SU-DHL-6 (cell line): Measurements from ENCODE around the gene TMCC2.

Source experiments
- H2AFZ ChIP-seq: fragments of 200-600 bp; sonication (generic); 2 replicates; pipeline ENCODE4 v1.6.1; 2014; ENCODE audit warnings: low read depth, mild to moderate bottlenecking, moderate library complexity, mixed read lengths, antibody characterized with exemption, low read length; ENCODE audit not compliant: severe bottlenecking
- H3F3A ChIP-seq: fragments of 200-600 bp; shearing (Covaris generic); 2 replicates; pipeline ENCODE4 v1.6.0; 2016; ENCODE audit warnings: antibody characterized with exemption, mild to moderate bottlenecking; ENCODE audit not compliant: insufficient read depth
- H3K27ac ChIP-seq: fragments of 200-600 bp; sonication (generic); 2 replicates; pipeline ENCODE4 v1.5.1; 2016; ENCODE audit warnings: low read depth, mild to moderate bottlenecking, low read length, moderate library complexity, mixed read lengths
- H3K27me3 ChIP-seq: fragments of 200-600 bp; sonication (generic), shearing (Covaris generic); 2 replicates; pipeline ENCODE4 v1.6.0; 2014; ENCODE audit warnings: mild to moderate bottlenecking, low read length
- H3K36me3 ChIP-seq: fragments of 200-600 bp; sonication (generic); 2 replicates; pipeline ENCODE4 v1.6.1; 2014; ENCODE audit warnings: mild to moderate bottlenecking, low read length, mixed read lengths
- H3K4me2 ChIP-seq: fragments of 300-600, 200-600 bp; shearing (Covaris generic), sonication (generic); 2 replicates; pipeline ENCODE4 v1.6.0; 2014; ENCODE audit warnings: low read length, low read depth, mild to moderate bottlenecking; ENCODE audit not compliant: poor library complexity, severe bottlenecking
- H3K4me3 ChIP-seq: fragments of 200-600 bp; sonication (generic); 2 replicates; pipeline ENCODE4 v1.5.1; 2014; ENCODE audit warnings: antibody characterized with exemption, low read length, mild to moderate bottlenecking, mixed read lengths; ENCODE audit not compliant: insufficient read depth, poor library complexity, severe bottlenecking
- H3K79me2 ChIP-seq: fragments of 200-600 bp; sonication (generic); 2 replicates; pipeline ENCODE4 v1.6.1; 2014; ENCODE audit warnings: mild to moderate bottlenecking, low read length, moderate library complexity; ENCODE audit not compliant: insufficient read depth
- H3K9ac ChIP-seq: fragments of 200-600 bp; sonication (generic); 2 replicates; pipeline ENCODE4 v1.7.0; 2014; ENCODE audit warnings: mild to moderate bottlenecking, low read length
- H3K9me2 ChIP-seq: fragments of 200-600 bp; sonication (generic); replicated peaks from 2 replicates; pipeline ENCODE4 v1.6.1; 2014; ENCODE audit warnings: low read length; ENCODE audit not compliant: insufficient read depth
- H3K9me3 ChIP-seq: fragments of 200-600 bp; sonication (generic); 2 replicates; pipeline ENCODE4 v1.6.1; 2014; ENCODE audit warnings: low read length, mixed read lengths; ENCODE audit not compliant: insufficient read depth
- H4K20me1 ChIP-seq: fragments of 200-600 bp; sonication (generic); 2 replicates; pipeline ENCODE4 v1.6.1; 2014; ENCODE audit warnings: low read depth, mild to moderate bottlenecking, antibody characterized with exemption, low read length, moderate library complexity, mixed read lengths
- CTCF ChIP-seq: fragments of 200-600 bp; sonication (generic); IDR thresholded peaks from one replicate; pipeline ENCODE4 v1.5.1; 2017; ENCODE audit warnings: antibody characterized with exemption, mild to moderate bottlenecking, low read length, moderate library complexity; ENCODE audit not compliant: insufficient read depth, poor library complexity, severe bottlenecking
- EZH2phosphoT487 ChIP-seq: fragments of 200-600 bp; sonication (generic), shearing (Covaris generic); conservative IDR thresholded peaks from 2 replicates; pipeline ENCODE4 v1.6.1; 2018; ENCODE audit warnings: mild to moderate bottlenecking, antibody characterized with exemption, low read length, moderate library complexity, mixed read lengths

Gene TMCC2

GRCh38 chr1:205259998-205260397, 32.3 kb downstream of the TMCC2 start:
- Histone ChIP-seq H3K9ac (no peak overlapping the region), H3K27me3 (no peaks in the 10 kb centered on the region), H3K4me3 (no peak overlapping the region), H3F3A (no peaks in the 10 kb centered on the region), H3K9me3 (no peaks in the 10 kb centered on the region), H3K27ac (no peak overlapping the region), H3K9me2 (no peaks in the 10 kb centered on the region), H2AFZ (no peak overlapping the region), H4K20me1 (no peaks in the 10 kb centered on the region), H3K79me2 (no peaks in the 10 kb centered on the region), H3K4me2 (no peak overlapping the region), H3K36me3 (no peaks in the 10 kb centered on the region)
- no peak for TF ChIP-seq CTCF
- no peak for TF ChIP-seq EZH2phosphoT487

- Histone ChIP-seq H3K27ac (no peak overlapping the region), H3K4me2 (no peak overlapping the region), H2AFZ (no peak overlapping the region), H3K36me3 (no peaks in the 10 kb centered on the region), H3K9me3 (no peaks in the 10 kb centered on the region), H3K4me3 (no peak overlapping the region), H3K9ac (no peak overlapping the region), H3K79me2 (no peaks in the 10 kb centered on the region), H3K27me3 (no peaks in the 10 kb centered on the region), H4K20me1 (no peaks in the 10 kb centered on the region), H3F3A (no peaks in the 10 kb centered on the region), H3K9me2 (no peaks in the 10 kb centered on the region)
- TF ChIP-seq CTCF (no peak), EZH2phosphoT487 (no peak)
Measured at GRCh38 chr1:205260948-205261732, 33.4 kb downstream of the TMCC2 start.

- no peak overlapping the region for H3K27ac ChIP-seq
Measured at GRCh38 chr1:205261946-205262691, 34.4 kb downstream of the TMCC2 start.

More at GRCh38 chr1:205261946-205262691, 34.4 kb downstream of the TMCC2 start:
- Histone ChIP-seq H3K79me2 (no peaks in the 10 kb centered on the region), H3F3A (no peaks in the 10 kb centered on the region), H3K36me3 (no peaks in the 10 kb centered on the region), H3K9me2 (no peaks in the 10 kb centered on the region), H3K9ac (no peak overlapping the region), H3K4me3 (no peak overlapping the region), H2AFZ (no peak overlapping the region), H4K20me1 (no peaks in the 10 kb centered on the region), H3K9me3 (no peaks in the 10 kb centered on the region), H3K27me3 (no peaks in the 10 kb centered on the region), H3K4me2 (no peak overlapping the region)
- TF ChIP-seq CTCF (no peak), EZH2phosphoT487 (no peak)
